ENCODE data around the gene SAG.
"Not testable (repeated sequence)": the region's sequence is repeated elsewhere in the genome, so short reads cannot be mapped to it uniquely, and the experiment has no call there.

SAG gene

GRCh38 chr2:233329489-233330135 lies 22.0 kb downstream of the SAG start:
- H3K4me1 Mint-ChIP-seq, result peaks cover 51% of the 10 kb centered on the region
- peaks cover 5% of the 10 kb centered on the region for H3K9me3 Mint-ChIP-seq
- peaks cover 17% of the 10 kb centered on the region for H3K27me3 Mint-ChIP-seq
- H3K4me3 Mint-ChIP-seq, result no peak overlapping the region
- CTCF ChIA-PET, result no interaction called here
- peaks cover 10% of the 10 kb centered on the region for H3K36me3 Mint-ChIP-seq
- peak overlapping the region; percentile 52 for H3K27ac Mint-ChIP-seq
- DNase-seq, result no peak

- H3K4me3 Mint-ChIP-seq, result peak overlapping the region; percentile 36
- CTCF ChIA-PET, result interaction anchor here (0.9 to 2.1 kb wide), 5 partner anchors 12 to 111 kb away, joined by 3 to 11 read pairs (median 5); partner anchors contain the start of gene DGKD
These were observed 23.9 kb downstream of the SAG start for GRCh38 chr2:233331536-233331935.

GRCh38 chr2:233332125-233332524 lies 24.5 kb downstream of the SAG start:
- DNase-seq, result no peak
- peaks cover 19% of the 10 kb centered on the region for H3K27me3 Mint-ChIP-seq
- H3K36me3 Mint-ChIP-seq, result peaks cover 10% of the 10 kb centered on the region
- peak overlapping the region; percentile 98 for H3K27ac Mint-ChIP-seq
- peaks cover 5% of the 10 kb centered on the region for H3K9me3 Mint-ChIP-seq
- CTCF ChIA-PET, result interaction anchor here (0.9 to 2.1 kb wide), 5 partner anchors 11 to 64 kb away, joined by 4 to 11 read pairs (median 5); partner anchors contain the start of gene DGKD
- H3K4me3 Mint-ChIP-seq, result peak overlapping the region; percentile 24
- H3K4me1 Mint-ChIP-seq, result peaks cover 58% of the 10 kb centered on the region

More at GRCh38 chr2:233331536-233331935, 23.9 kb downstream of the SAG start:
- DNase-seq, result peak; percentile 87
- Mint-ChIP-seq H3K36me3 (peaks cover 10% of the 10 kb centered on the region), H3K9me3 (peaks cover 5% of the 10 kb centered on the region), H3K4me1 (peaks cover 58% of the 10 kb centered on the region), H3K27me3 (peaks cover 19% of the 10 kb centered on the region), H3K27ac (peak overlapping the region; percentile 98)

GRCh38 chr2:233334915-233335314 lies 27.3 kb downstream of the SAG start:
- DNase-seq, result no peak
- Mint-ChIP-seq H3K27me3 (peaks cover 36% of the 10 kb centered on the region), H3K9me3 (peaks cover 5% of the 10 kb centered on the region), H3K27ac (no peak overlapping the region), H3K36me3 (peaks cover 9% of the 10 kb centered on the region), H3K4me1 (peaks cover 68% of the 10 kb centered on the region), H3K4me3 (no peak overlapping the region)
- CTCF ChIA-PET, result no interaction called here

GRCh38 chr2:233336091-233336490 lies 28.5 kb downstream of the SAG start:
- H3K4me3 Mint-ChIP-seq, H3K27ac Mint-ChIP-seq, H3K9me3 Mint-ChIP-seq, CTCF ChIA-PET, DNase-seq, H3K36me3 Mint-ChIP-seq: not testable (repeated sequence)
- Mint-ChIP-seq H3K4me1 (peaks cover 56% of the 10 kb centered on the region), H3K27me3 (peaks cover 36% of the 10 kb centered on the region)

- CTCF ChIA-PET, result interaction anchor here (0.6 to 1.0 kb wide), 2 partner anchors 13 to 17 kb away, joined by 3 read pairs; no protein-coding TSS in a partner anchor
- no peak overlapping the region for H3K4me3 Mint-ChIP-seq
- H3K36me3 Mint-ChIP-seq, result peaks cover 4% of the 10 kb centered on the region
- no peak for DNase-seq
- H3K27ac Mint-ChIP-seq, result no peak overlapping the region
- H3K4me1 Mint-ChIP-seq, result peaks cover 52% of the 10 kb centered on the region
- peaks cover 36% of the 10 kb centered on the region for H3K27me3 Mint-ChIP-seq
- H3K9me3 Mint-ChIP-seq, result no peaks in the 10 kb centered on the region
These were observed 28.9 kb downstream of the SAG start for GRCh38 chr2:233336541-233336940.

- CTCF ChIA-PET, result no interaction called here
- Mint-ChIP-seq H3K36me3 (peaks cover 4% of the 10 kb centered on the region), H3K9me3 (no peaks in the 10 kb centered on the region), H3K4me3 (no peak overlapping the region), H3K27ac (no peak overlapping the region), H3K27me3 (peaks cover 44% of the 10 kb centered on the region), H3K4me1 (peaks cover 40% of the 10 kb centered on the region)
- no peak for DNase-seq
These were observed 30.4 kb downstream of the SAG start for GRCh38 chr2:233338046-233338445.

- H3K4me3 Mint-ChIP-seq, result no peak overlapping the region
- peaks cover 42% of the 10 kb centered on the region for H3K27me3 Mint-ChIP-seq
- no peaks in the 10 kb centered on the region for H3K9me3 Mint-ChIP-seq
- H3K4me1 Mint-ChIP-seq, result peaks cover 31% of the 10 kb centered on the region
- CTCF ChIA-PET, result no interaction called here
- H3K36me3 Mint-ChIP-seq, result peaks cover 2% of the 10 kb centered on the region
- DNase-seq, result no peak
- H3K27ac Mint-ChIP-seq, result no peak overlapping the region
These were observed 31.3 kb downstream of the SAG start for GRCh38 chr2:233338812-233339368.

GRCh38 chr2:233339427-233339826 lies 31.8 kb downstream of the SAG start:
- no peaks in the 10 kb centered on the region for H3K9me3 Mint-ChIP-seq
- H3K4me1 Mint-ChIP-seq, result peaks cover 27% of the 10 kb centered on the region
- no peak overlapping the region for H3K4me3 Mint-ChIP-seq
- H3K27ac Mint-ChIP-seq, result no peak overlapping the region
- H3K27me3 Mint-ChIP-seq, result peaks cover 41% of the 10 kb centered on the region
- DNase-seq, result no peak
- no peaks in the 10 kb centered on the region for H3K36me3 Mint-ChIP-seq
- CTCF ChIA-PET, result no interaction called here

GRCh38 chr2:233341296-233341695 lies 33.7 kb downstream of the SAG start:
- no peaks in the 10 kb centered on the region for H3K36me3 Mint-ChIP-seq
- DNase-seq, result no peak
- H3K4me1 Mint-ChIP-seq, result peaks cover 19% of the 10 kb centered on the region
- H3K27me3 Mint-ChIP-seq, result peaks cover 42% of the 10 kb centered on the region
- no peak overlapping the region for H3K27ac Mint-ChIP-seq
- H3K4me3 Mint-ChIP-seq, result no peak overlapping the region
- CTCF ChIA-PET, result interaction anchor here (1.0 kb wide), 1 partner anchor 12 kb away, joined by 4 read pairs; no protein-coding TSS in a partner anchor
- no peaks in the 10 kb centered on the region for H3K9me3 Mint-ChIP-seq

GRCh38 chr2:233342301-233342700 lies 34.7 kb downstream of the SAG start:
- DNase-seq, result no peak
- Mint-ChIP-seq H3K27me3 (peaks cover 41% of the 10 kb centered on the region), H3K27ac (no peak overlapping the region), H3K4me1 (peaks cover 19% of the 10 kb centered on the region), H3K9me3 (no peaks in the 10 kb centered on the region), H3K36me3 (no peaks in the 10 kb centered on the region), H3K4me3 (no peak overlapping the region)
- CTCF ChIA-PET, result interaction anchor here (0.8 to 1.9 kb wide), 3 partner anchors 10 to 11 kb away, joined by 4 to 6 read pairs (median 4); partner anchors contain the start of gene DGKD

GRCh38 chr2:233343171-233343705 lies 35.6 kb downstream of the SAG start:
- CTCF ChIA-PET, result interaction anchor here (0.8 to 1.9 kb wide), 2 partner anchors 11 kb away, joined by 4 to 6 read pairs; partner anchors contain the start of gene DGKD
- no peak overlapping the region for H3K4me3 Mint-ChIP-seq
- H3K9me3 Mint-ChIP-seq, result no peaks in the 10 kb centered on the region
- H3K27ac Mint-ChIP-seq, result no peak overlapping the region
- peaks cover 17% of the 10 kb centered on the region for H3K4me1 Mint-ChIP-seq
- H3K36me3 Mint-ChIP-seq, result no peaks in the 10 kb centered on the region
- no peak for DNase-seq
- H3K27me3 Mint-ChIP-seq, result peaks cover 40% of the 10 kb centered on the region

GRCh38 chr2:233346376-233346775 lies 38.8 kb downstream of the SAG start:
- Mint-ChIP-seq H3K4me3 (no peak overlapping the region), H3K4me1 (peaks cover 27% of the 10 kb centered on the region), H3K9me3 (no peaks in the 10 kb centered on the region), H3K27ac (no peak overlapping the region), H3K27me3 (peaks cover 42% of the 10 kb centered on the region), H3K36me3 (no peaks in the 10 kb centered on the region)
- no peak for DNase-seq
- CTCF ChIA-PET, result no interaction called here

GRCh38 chr2:233346930-233347329 lies 39.3 kb downstream of the SAG start:
- H3K4me3 Mint-ChIP-seq, result no peak overlapping the region
- H3K36me3 Mint-ChIP-seq, result no peaks in the 10 kb centered on the region
- peaks cover 45% of the 10 kb centered on the region for H3K27me3 Mint-ChIP-seq
- no peak for DNase-seq
- peaks cover 28% of the 10 kb centered on the region for H3K4me1 Mint-ChIP-seq
- no peak overlapping the region for H3K27ac Mint-ChIP-seq
- CTCF ChIA-PET, result no interaction called here
- H3K9me3 Mint-ChIP-seq, result no peaks in the 10 kb centered on the region
